HG03060 (cell line): ENCODE results near the gene SHISAL2B.
"Not testable (repeated sequence)": the region's sequence is repeated elsewhere in the genome, so short reads cannot be mapped to it uniquely, and the experiment has no call there.

Experiments used
- ATAC-seq: cut with Tn5 transposase; IDR thresholded peaks from one replicate; pipeline ENCODE4 v1.9.1; 2021; ENCODE audit warnings: low read depth, moderate number of reproducible peaks; ENCODE audit not compliant: unreplicated experiment

SHISAL2B gene

GRCh38 chr5:64690417-64691151, at the start of gene SHISAL2B:
SHISAL2B (plus strand) TSS chr5:64690503; CDS start chr5:64690624, 121 bp downstream.
- no peak for ATAC-seq

GRCh38 chr5:64644831-64645230, 45.5 kb upstream of the SHISAL2B start:
- ATAC-seq: no peak

GRCh38 chr5:64646169-64646568, 44.1 kb upstream of the SHISAL2B start:
- ATAC-seq: no peak

GRCh38 chr5:64649512-64649911, 40.8 kb upstream of the SHISAL2B start:
- no peak for ATAC-seq

- no peak for ATAC-seq
Measured at GRCh38 chr5:64653766-64654560, 36.3 kb upstream of the SHISAL2B start.

GRCh38 chr5:64654561-64654938, 35.8 kb upstream of the SHISAL2B start:
- no peak for ATAC-seq

DNA sequence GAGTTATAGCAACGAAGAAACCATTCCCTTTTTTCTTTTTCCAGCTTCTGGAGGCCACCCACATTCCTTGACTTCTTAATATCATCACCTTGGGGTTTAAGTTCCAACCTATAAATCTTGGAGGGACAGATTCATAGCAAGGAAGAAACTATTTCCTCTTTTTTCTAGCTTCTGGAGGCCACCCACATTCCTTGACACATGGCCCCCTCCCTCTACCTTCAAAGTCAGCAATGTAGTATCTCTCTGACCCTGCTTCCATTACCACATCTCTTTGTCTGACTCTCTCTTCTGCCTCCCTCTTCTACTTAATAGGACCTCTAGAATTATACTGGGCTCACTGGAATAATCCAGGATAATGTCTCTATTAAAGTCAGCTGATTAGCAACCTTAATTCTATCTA, 34.7 kb upstream of the SHISAL2B start:
- no peak for ATAC-seq

DNA sequence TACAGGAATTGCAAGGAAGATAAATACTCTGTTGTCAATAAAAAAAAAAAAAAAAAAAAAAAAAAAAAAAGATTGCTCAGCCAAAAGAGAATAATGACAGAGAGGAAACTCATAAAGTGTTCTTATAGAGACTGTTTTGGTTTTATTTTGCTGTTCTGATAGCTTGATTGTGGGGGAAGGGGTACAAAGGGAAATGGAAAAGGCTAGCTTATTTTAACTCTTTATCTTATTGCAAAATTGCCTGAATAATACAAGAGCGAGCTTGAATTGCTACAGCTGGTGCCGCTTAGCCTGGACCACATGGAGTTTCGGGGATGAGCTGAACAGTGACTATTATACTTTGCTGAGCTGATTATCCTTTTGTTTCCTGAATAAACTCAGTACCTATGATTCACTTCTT, 31.0 kb upstream of the SHISAL2B start:
- no peak for ATAC-seq

- not testable (repeated sequence) for ATAC-seq
Measured at GRCh38 chr5:64663181-64663580, 27.1 kb upstream of the SHISAL2B start.

DNA sequence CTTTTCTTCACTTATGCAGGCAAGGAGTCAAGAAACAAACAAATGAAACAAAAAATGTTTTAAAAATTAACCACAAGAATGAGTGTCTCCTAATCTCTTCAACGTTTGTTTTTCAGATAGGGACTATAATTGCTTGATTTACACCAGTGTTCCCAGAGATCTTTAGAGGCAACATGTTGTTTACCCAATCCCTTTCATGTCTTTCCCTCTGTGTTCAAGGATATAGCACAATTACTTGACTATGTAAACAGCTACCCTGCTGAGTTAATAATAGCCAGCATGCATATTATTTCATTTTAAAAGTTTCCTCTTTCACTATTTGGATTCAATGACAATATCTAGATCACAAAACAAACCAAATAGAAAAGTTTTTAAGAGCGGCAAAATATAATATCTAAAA, 25.1 kb upstream of the SHISAL2B start:
- no peak for ATAC-seq

DNA sequence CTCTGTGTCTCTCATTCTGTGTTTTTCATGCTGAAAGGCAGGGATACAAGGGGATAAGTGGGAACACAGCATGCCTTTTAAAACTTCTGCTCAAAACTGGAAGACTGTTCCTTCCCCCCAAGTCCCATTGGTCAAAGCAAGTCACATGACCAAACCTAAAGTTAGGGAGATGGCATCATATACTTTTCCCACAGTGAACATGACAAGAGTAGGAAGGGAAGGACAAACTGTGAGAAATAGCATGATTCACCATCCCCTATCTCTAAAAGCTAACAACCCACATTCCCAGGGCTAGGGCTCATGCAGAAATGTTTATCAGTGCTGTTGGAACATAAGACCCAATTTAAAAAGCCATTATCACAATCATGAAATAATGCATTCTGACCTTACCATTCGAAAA, 24.2 kb upstream of the SHISAL2B start:
- no peak for ATAC-seq

- ATAC-seq: no peak
Measured at GRCh38 chr5:64667068-64667467, 23.2 kb upstream of the SHISAL2B start.

- no peak for ATAC-seq
Measured at GRCh38 chr5:64670277-64670676, 20.0 kb upstream of the SHISAL2B start.

GRCh38 chr5:64671678-64672077, 18.6 kb upstream of the SHISAL2B start:
- no peak for ATAC-seq

GRCh38 chr5:64678374-64678773, 11.9 kb upstream of the SHISAL2B start:
- ATAC-seq: no peak

GRCh38 chr5:64680289-64680688, 10.0 kb upstream of the SHISAL2B start:
- no peak for ATAC-seq

DNA sequence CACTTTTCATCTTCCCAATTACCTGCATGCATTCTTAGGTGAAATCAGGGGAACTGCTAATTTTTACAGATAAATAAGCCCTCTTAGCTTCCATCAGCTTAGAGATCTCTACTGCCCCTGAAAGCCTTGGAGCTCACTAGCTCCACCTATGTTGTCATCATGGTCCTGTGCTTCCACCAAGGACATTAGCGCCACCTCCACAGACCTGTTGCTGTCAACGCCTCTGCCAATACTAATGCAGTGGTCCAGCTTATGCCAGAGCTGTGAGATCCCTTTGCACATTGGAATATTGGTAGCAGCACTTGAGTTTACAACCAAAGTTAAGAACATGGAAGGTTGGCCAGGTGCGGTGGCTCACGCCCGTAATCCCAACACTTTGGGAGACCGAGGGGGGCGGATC, 7.7 kb upstream of the SHISAL2B start:
- no peak for ATAC-seq

GRCh38 chr5:64685866-64686265, 4.4 kb upstream of the SHISAL2B start:
- ATAC-seq: no peak

DNA sequence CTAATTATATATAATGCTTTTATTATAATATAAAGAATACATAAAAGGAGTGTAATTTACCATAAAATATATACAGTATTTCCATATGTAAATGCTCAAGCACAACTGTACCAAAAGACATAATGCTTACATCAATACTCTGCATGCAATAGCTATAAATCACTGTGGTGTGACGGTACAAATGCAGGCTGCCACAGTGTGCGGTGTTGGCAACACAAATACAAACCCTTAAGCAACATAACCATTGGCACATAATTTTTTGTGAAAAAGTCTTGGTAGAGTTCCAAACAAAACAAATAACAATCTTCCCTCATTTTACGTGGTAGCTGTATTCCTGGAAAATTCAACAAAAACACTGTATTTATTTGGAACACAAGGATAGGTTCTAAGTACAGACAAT, 1.9 kb upstream of the SHISAL2B start:
- no peak for ATAC-seq

DNA sequence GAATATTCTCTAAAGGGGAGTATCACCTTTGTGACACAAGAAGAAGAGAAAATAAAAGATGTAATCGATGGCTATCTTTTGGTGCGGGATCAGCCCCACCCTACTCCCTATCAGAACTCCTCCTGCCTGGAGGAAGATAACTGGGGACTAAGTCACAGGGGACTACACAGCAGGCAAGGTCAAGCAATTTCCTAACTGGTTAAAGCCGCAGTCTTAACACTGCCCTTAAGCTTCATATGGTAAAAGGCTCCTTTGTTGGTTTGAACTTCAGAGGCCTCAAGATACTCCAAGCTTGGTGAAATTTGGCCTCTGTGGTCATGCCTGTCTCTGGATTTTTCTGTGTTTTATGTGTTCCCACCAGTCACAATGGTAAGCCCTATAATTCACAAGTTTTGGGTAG, 1.3 kb upstream of the SHISAL2B start:
- no peak for ATAC-seq

DNA sequence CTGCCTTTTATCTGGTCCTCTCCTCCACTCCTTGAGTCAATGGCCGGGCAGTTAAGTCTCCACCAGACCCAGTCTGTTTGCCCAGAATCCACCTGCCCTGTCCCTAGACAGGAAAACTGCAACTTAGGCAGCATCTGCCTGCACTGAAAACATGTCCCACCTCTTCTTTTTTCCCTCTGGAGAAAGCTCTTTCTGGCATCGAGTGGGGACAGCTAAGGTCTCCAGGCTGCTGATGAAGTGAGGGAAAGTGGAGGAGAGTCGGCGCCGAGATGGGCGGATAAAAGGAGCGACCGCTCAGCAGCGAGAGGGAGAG, 243 bp upstream of the SHISAL2B start:
- ATAC-seq: no peak

GRCh38 chr5:64691291-64691690, 988 bp downstream of the SHISAL2B start:
- no peak for ATAC-seq
